ENCODE results near the gene PIM1. TPM values are rescaled to one million over a fixed set of nuclear protein-coding genes. Genes with fewer than 3 reads are reported as not detected.
"Not testable (repeated sequence)": the region's sequence is repeated elsewhere in the genome, so short reads cannot be mapped to it uniquely, and the experiment has no call there.

The PIM1 gene
- total and polyA plus RNA-seq, 4 donors, result 12.4 to 24.9 (median 17.5) TPM

GRCh38 chr6:37128863-37129443, 41.0 kb upstream of the PIM1 start:
- not testable (repeated sequence) for H3K27me3 ChIP-seq (ENCODE audit: control insufficient read depth, insufficient read depth, low read length); H3K4me3 ChIP-seq (ENCODE audit: low read depth, low read length); DNase-seq (ENCODE audit: low read depth in 4 of 6, low spot score in 6 of 6); H3K36me3 ChIP-seq (ENCODE audit: control insufficient read depth, insufficient read depth, low read length); H3K27ac ChIP-seq (ENCODE audit: low read depth, low read length); H3K9me3 ChIP-seq (ENCODE audit: control insufficient read depth, insufficient read depth, low read length)
- 91% methylated on average over 7 of the region's 12 CpGs for WGBS (ENCODE audit: insufficient coverage)
- H3K4me1 ChIP-seq (ENCODE audit: control insufficient read depth, insufficient read depth, low read length), result peaks cover 26% of the 10 kb centered on the region

GRCh38 chr6:37129566-37129965, 40.4 kb upstream of the PIM1 start:
- H3K4me1 ChIP-seq (ENCODE audit: control insufficient read depth, insufficient read depth, low read length), result peaks cover 32% of the 10 kb centered on the region
- WGBS (ENCODE audit: insufficient coverage), result 100% methylated on average over 1 of the region's 5 CpGs

GRCh38 chr6:37130704-37131103, 39.2 kb upstream of the PIM1 start:
- Histone ChIP-seq H3K9me3 (ENCODE audit: control insufficient read depth, insufficient read depth, low read length) (no peaks in the 10 kb centered on the region), H3K36me3 (ENCODE audit: control insufficient read depth, insufficient read depth, low read length) (no peaks in the 10 kb centered on the region), H3K4me1 (ENCODE audit: control insufficient read depth, insufficient read depth, low read length) (peaks cover 31% of the 10 kb centered on the region), H3K4me3 (ENCODE audit: low read depth, low read length) (no peak overlapping the region), H3K27ac (ENCODE audit: low read depth, low read length) (peak overlapping the region; percentile 22), H3K27me3 (ENCODE audit: control insufficient read depth, insufficient read depth, low read length) (peaks cover 3% of the 10 kb centered on the region)
- WGBS (ENCODE audit: insufficient coverage), result no CpG with 5 or more reads among the region's 3 CpGs
- DNase-seq (ENCODE audit: low read depth in 4 of 6, low spot score in 6 of 6), result no peak

More at GRCh38 chr6:37129566-37129965, 40.4 kb upstream of the PIM1 start:
- H3K9me3 ChIP-seq (ENCODE audit: control insufficient read depth, insufficient read depth, low read length), result no peaks in the 10 kb centered on the region
- no peaks in the 10 kb centered on the region for H3K36me3 ChIP-seq (ENCODE audit: control insufficient read depth, insufficient read depth, low read length)
- peaks cover 5% of the 10 kb centered on the region for H3K27me3 ChIP-seq (ENCODE audit: control insufficient read depth, insufficient read depth, low read length)
- H3K4me3 ChIP-seq (ENCODE audit: low read depth, low read length), result no peak overlapping the region
- H3K27ac ChIP-seq (ENCODE audit: low read depth, low read length), result no peak overlapping the region
- no peak for DNase-seq (ENCODE audit: low read depth in 4 of 6, low spot score in 6 of 6)

- DNase-seq (ENCODE audit: low read depth in 4 of 6, low spot score in 6 of 6), result peak in 2 of 6 donors; percentile 77 to 81
- Histone ChIP-seq H3K9me3 (ENCODE audit: control insufficient read depth, insufficient read depth, low read length) (no peaks in the 10 kb centered on the region), H3K36me3 (ENCODE audit: control insufficient read depth, insufficient read depth, low read length) (no peaks in the 10 kb centered on the region), H3K4me1 (ENCODE audit: control insufficient read depth, insufficient read depth, low read length) (peaks cover 25% of the 10 kb centered on the region), H3K27ac (ENCODE audit: low read depth, low read length) (peak overlapping the region; percentile 80), H3K27me3 (ENCODE audit: control insufficient read depth, insufficient read depth, low read length) (no peaks in the 10 kb centered on the region), H3K4me3 (ENCODE audit: low read depth, low read length) (no peak overlapping the region)
- 15% methylated on average over 9 of the region's 15 CpGs for WGBS (ENCODE audit: insufficient coverage)
Observed at GRCh38 chr6:37131104-37131959, 38.6 kb upstream of the PIM1 start.

- DNase-seq (ENCODE audit: low read depth in 4 of 6, low spot score in 6 of 6), result no peak
- H3K4me3 ChIP-seq (ENCODE audit: low read depth, low read length), result no peak overlapping the region
- no peaks in the 10 kb centered on the region for H3K9me3 ChIP-seq (ENCODE audit: control insufficient read depth, insufficient read depth, low read length)
- H3K27ac ChIP-seq (ENCODE audit: low read depth, low read length), result peak overlapping the region; percentile 80
- H3K27me3 ChIP-seq (ENCODE audit: control insufficient read depth, insufficient read depth, low read length), result no peaks in the 10 kb centered on the region
- peaks cover 24% of the 10 kb centered on the region for H3K4me1 ChIP-seq (ENCODE audit: control insufficient read depth, insufficient read depth, low read length)
- no peaks in the 10 kb centered on the region for H3K36me3 ChIP-seq (ENCODE audit: control insufficient read depth, insufficient read depth, low read length)
Observed at GRCh38 chr6:37131960-37132253, 38.0 kb upstream of the PIM1 start.

- Histone ChIP-seq H3K9me3 (ENCODE audit: control insufficient read depth, insufficient read depth, low read length) (no peaks in the 10 kb centered on the region), H3K4me3 (ENCODE audit: low read depth, low read length) (no peak overlapping the region), H3K27me3 (ENCODE audit: control insufficient read depth, insufficient read depth, low read length) (no peaks in the 10 kb centered on the region), H3K36me3 (ENCODE audit: control insufficient read depth, insufficient read depth, low read length) (no peaks in the 10 kb centered on the region), H3K4me1 (ENCODE audit: control insufficient read depth, insufficient read depth, low read length) (peaks cover 34% of the 10 kb centered on the region), H3K27ac (ENCODE audit: low read depth, low read length) (no peak overlapping the region)
- 86% methylated on average over 6 of the region's 8 CpGs for WGBS (ENCODE audit: insufficient coverage)
- DNase-seq (ENCODE audit: low read depth in 4 of 6, low spot score in 6 of 6), result no peak
Observed at GRCh38 chr6:37134036-37134395, 35.9 kb upstream of the PIM1 start.

- H3K9me3 ChIP-seq (ENCODE audit: control insufficient read depth, insufficient read depth, low read length), result no peaks in the 10 kb centered on the region
- no peaks in the 10 kb centered on the region for H3K36me3 ChIP-seq (ENCODE audit: control insufficient read depth, insufficient read depth, low read length)
- H3K4me3 ChIP-seq (ENCODE audit: low read depth, low read length), result no peak overlapping the region
- peaks cover 34% of the 10 kb centered on the region for H3K4me1 ChIP-seq (ENCODE audit: control insufficient read depth, insufficient read depth, low read length)
- WGBS (ENCODE audit: insufficient coverage), result 25% methylated on average over 8 of the region's 11 CpGs
- peak in 2 of 6 donors; percentile 31 to 44 for DNase-seq (ENCODE audit: low read depth in 4 of 6, low spot score in 6 of 6)
- H3K27me3 ChIP-seq (ENCODE audit: control insufficient read depth, insufficient read depth, low read length), result no peaks in the 10 kb centered on the region
- no peak overlapping the region for H3K27ac ChIP-seq (ENCODE audit: low read depth, low read length)
Observed at GRCh38 chr6:37134396-37135191, 35.4 kb upstream of the PIM1 start.

- no peaks in the 10 kb centered on the region for H3K36me3 ChIP-seq (ENCODE audit: control insufficient read depth, insufficient read depth, low read length)
- WGBS (ENCODE audit: insufficient coverage), result no CpG with 5 or more reads among the region's 9 CpGs
- H3K27me3 ChIP-seq (ENCODE audit: control insufficient read depth, insufficient read depth, low read length), result no peaks in the 10 kb centered on the region
- DNase-seq (ENCODE audit: low read depth in 4 of 6, low spot score in 6 of 6), result peak in 1 of 6 donors; percentile 49
- H3K4me1 ChIP-seq (ENCODE audit: control insufficient read depth, insufficient read depth, low read length), result peaks cover 33% of the 10 kb centered on the region
- H3K27ac ChIP-seq (ENCODE audit: low read depth, low read length), result no peak overlapping the region
- no peaks in the 10 kb centered on the region for H3K9me3 ChIP-seq (ENCODE audit: control insufficient read depth, insufficient read depth, low read length)
- H3K4me3 ChIP-seq (ENCODE audit: low read depth, low read length), result no peak overlapping the region
Observed at GRCh38 chr6:37135835-37136694, 33.9 kb upstream of the PIM1 start.

GRCh38 chr6:37136821-37137200, 33.1 kb upstream of the PIM1 start:
- Histone ChIP-seq H3K9me3 (ENCODE audit: control insufficient read depth, insufficient read depth, low read length) (no peaks in the 10 kb centered on the region), H3K4me3 (ENCODE audit: low read depth, low read length) (no peak overlapping the region), H3K4me1 (ENCODE audit: control insufficient read depth, insufficient read depth, low read length) (peaks cover 26% of the 10 kb centered on the region), H3K36me3 (ENCODE audit: control insufficient read depth, insufficient read depth, low read length) (no peaks in the 10 kb centered on the region), H3K27me3 (ENCODE audit: control insufficient read depth, insufficient read depth, low read length) (no peaks in the 10 kb centered on the region), H3K27ac (ENCODE audit: low read depth, low read length) (peak overlapping the region; percentile 73)
- WGBS (ENCODE audit: insufficient coverage), result 62% methylated on average over 2 of the region's 7 CpGs
- DNase-seq (ENCODE audit: low read depth in 4 of 6, low spot score in 6 of 6), result no peak
